SK-N-SH (cell line): ENCODE results near the gene C13orf42.

Source experiments
- CHD2 ChIP-seq: fragments of 150-350 bp; IDR thresholded peaks from 2 replicates; pipeline ENCODE4 v1.6.1; 2018; ENCODE audit warnings: low read length; ENCODE audit not compliant: partially characterized antibody
- CTCF ChIP-seq: fragments of 200-600 bp; sonication (generic); IDR thresholded peaks from 2 replicates; pipeline ENCODE4 v1.6.1; 2017; ENCODE audit warnings: antibody characterized with exemption, mild to moderate bottlenecking, moderate library complexity
- EP300 ChIP-seq, 2 experiments: IDR thresholded peaks; 2 replicates each; pipeline versions ENCODE4 v1.4.0 to v1.6.1; 2012; ENCODE audit warnings: borderline replicate concordance in 1 of 2, low read depth in 1 of 2, low read length in 1 of 2
- EZH2phosphoT487 ChIP-seq: fragments of 200-600 bp; sonication (generic); IDR thresholded peaks from 2 replicates; pipeline ENCODE4 v1.6.1; 2017; ENCODE audit warnings: low read depth, mixed run types, mild to moderate bottlenecking, antibody characterized with exemption, moderate library complexity, borderline replicate concordance
- FOXJ3 ChIP-seq: sonication (generic); formaldehyde crosslinking; IDR thresholded peaks from 2 replicates; pipeline ENCODE4 v1.5.1; 2020; ENCODE audit warnings: mild to moderate bottlenecking, missing genetic modification reagents
- FOXM1 ChIP-seq: IDR thresholded peaks from 2 replicates; pipeline ENCODE4 v1.4.0; 2012; ENCODE audit warnings: low read depth, mild to moderate bottlenecking
- JUND ChIP-seq: IDR thresholded peaks from 2 replicates; pipeline ENCODE4 v1.4.0; 2012
- MEF2A ChIP-seq: IDR thresholded peaks from 2 replicates; pipeline ENCODE4 v1.4.0; 2012; ENCODE audit warnings: low read depth, borderline replicate concordance
- MXI1 ChIP-seq: IDR thresholded peaks from 2 replicates; pipeline ENCODE4 v1.6.1; 2012; ENCODE audit warnings: mild to moderate bottlenecking, low read depth, low read length, improper control_type of control experiment
- NFIC ChIP-seq: IDR thresholded peaks from 2 replicates; pipeline ENCODE4 v1.4.0; 2012; ENCODE audit warnings: borderline replicate concordance
- REST ChIP-seq: IDR thresholded peaks from 2 replicates; pipeline ENCODE4 v1.6.1; 2012; ENCODE audit warnings: mild to moderate bottlenecking, low read depth, low read length, moderate library complexity
- RFX5 ChIP-seq: IDR thresholded peaks from 2 replicates; pipeline ENCODE4 v1.6.1; 2012; ENCODE audit warnings: mild to moderate bottlenecking, improper control_type of control experiment, low read length
- SIN3A ChIP-seq: IDR thresholded peaks from 2 replicates; pipeline ENCODE4 v1.6.1; 2012; ENCODE audit warnings: low read depth, mild to moderate bottlenecking, low read length, moderate library complexity, borderline replicate concordance
- TAF1 ChIP-seq: IDR thresholded peaks from 2 replicates; pipeline ENCODE4 v1.6.1; 2012; ENCODE audit warnings: low read depth, mild to moderate bottlenecking, low read length, moderate library complexity, borderline replicate concordance

- TF ChIP-seq CTCF (no peak), NFIC (no peak), EP300 (IDR thresholded peaks at IDR 0.05; ENCODE audit: borderline replicate concordance in 1 of 2, low read depth in 1 of 2, low read length in 1 of 2) (no peak), MXI1 (no peak), RFX5 (no peak), FOXJ3 (CRISPR knock-in tag) (no peak), REST (no peak), SIN3A (no peak), JUND (no peak), TAF1 (no peak), EZH2phosphoT487 (no peak), MEF2A (no peak), FOXM1 (no peak), CHD2 (no peak)
Measured at GRCh38 chr13:51035978-51036377, 75.1 kb downstream of the C13orf42 start.
